ENCODE measurements around the gene PABPN1. TPM values are rescaled to one million over a fixed set of nuclear protein-coding genes. Genes with fewer than 3 reads are reported as not detected.
A peak's percentile ranks its signal among the peaks of the same experiment; 100 is the strongest.

Gene PABPN1
- total and polyA plus RNA-seq, 2 of the 13 experiments (the other 11 are each of a cell fraction or from before 2014, with no cell fraction given): 233 to 524 TPM

DNA sequence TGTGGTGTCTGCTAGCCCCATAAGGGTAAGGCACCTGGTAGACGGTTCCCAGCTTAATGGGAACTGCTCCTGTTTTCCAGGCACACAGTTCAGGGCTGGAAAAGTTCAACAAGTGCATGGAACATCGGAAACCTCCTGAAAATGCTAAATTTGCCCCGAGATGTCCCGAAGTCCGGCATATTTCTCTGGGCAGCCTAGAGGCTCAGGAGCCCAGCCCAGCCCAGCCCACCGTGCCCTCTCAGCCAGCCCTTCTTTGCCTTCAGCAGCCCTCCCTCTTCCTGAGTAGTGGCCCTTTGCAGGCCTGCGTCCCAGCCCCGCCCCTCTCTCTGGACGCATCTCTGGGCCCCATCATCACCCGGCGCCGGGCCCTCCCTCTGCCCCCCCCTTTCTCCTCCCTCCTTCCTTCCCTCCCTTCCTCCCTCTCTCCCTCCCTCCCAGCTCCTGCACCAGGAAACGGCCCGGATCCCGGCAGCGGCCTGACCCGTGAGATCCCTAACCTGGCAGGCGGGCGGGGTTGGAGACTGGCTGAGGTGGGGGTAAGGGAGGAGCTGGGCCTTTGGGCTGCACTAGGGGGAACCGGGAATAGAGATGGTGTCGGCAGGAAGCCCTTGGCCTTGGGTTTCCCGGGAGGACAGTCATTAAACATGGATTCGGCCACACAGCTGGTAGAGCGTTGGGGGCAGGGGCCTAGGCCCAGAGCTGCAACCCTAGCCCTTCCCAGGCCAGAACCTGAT is 14.7 kb upstream of the PABPN1 start, which contains the start of gene BCL2L2 (continued):
- TF ChIP-seq ZNF510 (CRISPR knock-in tag; IDR thresholded peaks at IDR 0.05; ENCODE audit: low read depth): peak; percentile 94; the same call in 1 of the 2 replicates
- TF ChIP-seq SYNCRIP (IDR thresholded peaks at IDR 0.05; ENCODE audit: insufficient read depth, low read depth, low read length): no peak
- TF ChIP-seq, protein P1, sequence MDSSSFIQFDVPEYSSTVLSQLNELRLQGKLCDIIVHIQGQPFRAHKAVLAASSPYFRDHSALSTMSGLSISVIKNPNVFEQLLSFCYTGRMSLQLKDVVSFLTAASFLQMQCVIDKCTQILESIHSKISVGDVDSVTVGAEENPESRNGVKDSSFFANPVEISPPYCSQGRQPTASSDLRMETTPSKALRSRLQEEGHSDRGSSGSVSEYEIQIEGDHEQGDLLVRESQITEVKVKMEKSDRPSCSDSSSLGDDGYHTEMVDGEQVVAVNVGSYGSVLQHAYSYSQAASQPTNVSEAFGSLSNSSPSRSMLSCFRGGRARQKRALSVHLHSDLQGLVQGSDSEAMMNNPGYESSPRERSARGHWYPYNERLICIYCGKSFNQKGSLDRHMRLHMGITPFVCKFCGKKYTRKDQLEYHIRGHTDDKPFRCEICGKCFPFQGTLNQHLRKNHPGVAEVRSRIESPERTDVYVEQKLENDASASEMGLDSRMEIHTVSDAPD (CRISPR knock-in tag; IDR thresholded peaks at IDR 0.05): peak; percentile 97
- TF ChIP-seq ZNF558 (CRISPR knock-in tag; IDR thresholded peaks at IDR 0.05; ENCODE audit: borderline replicate concordance): no peak
- no peak for TF ChIP-seq ZNF33A (CRISPR knock-in tag; IDR thresholded peaks at IDR 0.05; ENCODE audit: borderline replicate concordance)
- peak; percentile 60; the same call in 1 of the 2 replicates for TF ChIP-seq ZNF251 (CRISPR knock-in tag; IDR thresholded peaks at IDR 0.05)
- no peak for TF ChIP-seq SMARCC2 (IDR thresholded peaks at IDR 0.05)
- TF ChIP-seq, protein P2, sequence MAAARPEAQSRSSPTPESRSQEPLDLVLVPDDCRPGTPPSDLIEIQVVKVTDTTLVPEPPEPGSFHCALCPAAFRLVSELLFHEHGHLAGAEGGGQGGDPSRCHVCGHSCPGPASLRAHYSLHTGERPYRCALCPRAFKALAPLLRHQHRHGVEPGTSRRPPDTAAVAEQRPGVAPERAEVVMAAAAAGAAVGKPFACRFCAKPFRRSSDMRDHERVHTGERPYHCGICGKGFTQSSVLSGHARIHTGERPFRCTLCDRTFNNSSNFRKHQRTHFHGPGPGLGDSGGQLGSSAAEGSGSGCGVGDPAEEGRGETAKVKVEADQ (CRISPR knock-in tag; IDR thresholded peaks at IDR 0.05; ENCODE audit: borderline replicate concordance): peak; percentile 61; the same call in 1 of the 2 replicates
- TF ChIP-seq, protein P3, sequence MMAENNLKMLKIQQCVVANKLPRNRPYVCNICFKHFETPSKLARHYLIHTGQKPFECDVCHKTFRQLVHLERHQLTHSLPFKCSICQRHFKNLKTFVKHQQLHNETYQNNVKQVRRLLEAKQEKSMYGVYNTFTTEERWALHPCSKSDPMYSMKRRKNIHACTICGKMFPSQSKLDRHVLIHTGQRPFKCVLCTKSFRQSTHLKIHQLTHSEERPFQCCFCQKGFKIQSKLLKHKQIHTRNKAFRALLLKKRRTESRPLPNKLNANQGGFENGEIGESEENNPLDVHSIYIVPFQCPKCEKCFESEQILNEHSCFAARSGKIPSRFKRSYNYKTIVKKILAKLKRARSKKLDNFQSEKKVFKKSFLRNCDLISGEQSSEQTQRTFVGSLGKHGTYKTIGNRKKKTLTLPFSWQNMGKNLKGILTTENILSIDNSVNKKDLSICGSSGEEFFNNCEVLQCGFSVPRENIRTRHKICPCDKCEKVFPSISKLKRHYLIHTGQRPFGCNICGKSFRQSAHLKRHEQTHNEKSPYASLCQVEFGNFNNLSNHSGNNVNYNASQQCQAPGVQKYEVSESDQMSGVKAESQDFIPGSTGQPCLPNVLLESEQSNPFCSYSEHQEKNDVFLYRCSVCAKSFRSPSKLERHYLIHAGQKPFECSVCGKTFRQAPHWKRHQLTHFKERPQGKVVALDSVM (CRISPR knock-in tag; IDR thresholded peaks at IDR 0.05): no peak
- TF ChIP-seq JUN (CRISPR knock-in tag; IDR thresholded peaks at IDR 0.05): no peak
- TF ChIP-seq, protein P4, sequence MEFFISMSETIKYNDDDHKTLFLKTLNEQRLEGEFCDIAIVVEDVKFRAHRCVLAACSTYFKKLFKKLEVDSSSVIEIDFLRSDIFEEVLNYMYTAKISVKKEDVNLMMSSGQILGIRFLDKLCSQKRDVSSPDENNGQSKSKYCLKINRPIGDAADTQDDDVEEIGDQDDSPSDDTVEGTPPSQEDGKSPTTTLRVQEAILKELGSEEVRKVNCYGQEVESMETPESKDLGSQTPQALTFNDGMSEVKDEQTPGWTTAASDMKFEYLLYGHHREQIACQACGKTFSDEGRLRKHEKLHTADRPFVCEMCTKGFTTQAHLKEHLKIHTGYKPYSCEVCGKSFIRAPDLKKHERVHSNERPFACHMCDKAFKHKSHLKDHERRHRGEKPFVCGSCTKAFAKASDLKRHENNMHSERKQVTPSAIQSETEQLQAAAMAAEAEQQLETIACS (CRISPR knock-in tag; IDR thresholded peaks at IDR 0.05): no peak; the same call in 1 of the 2 replicates
- TF ChIP-seq, protein P5, sequence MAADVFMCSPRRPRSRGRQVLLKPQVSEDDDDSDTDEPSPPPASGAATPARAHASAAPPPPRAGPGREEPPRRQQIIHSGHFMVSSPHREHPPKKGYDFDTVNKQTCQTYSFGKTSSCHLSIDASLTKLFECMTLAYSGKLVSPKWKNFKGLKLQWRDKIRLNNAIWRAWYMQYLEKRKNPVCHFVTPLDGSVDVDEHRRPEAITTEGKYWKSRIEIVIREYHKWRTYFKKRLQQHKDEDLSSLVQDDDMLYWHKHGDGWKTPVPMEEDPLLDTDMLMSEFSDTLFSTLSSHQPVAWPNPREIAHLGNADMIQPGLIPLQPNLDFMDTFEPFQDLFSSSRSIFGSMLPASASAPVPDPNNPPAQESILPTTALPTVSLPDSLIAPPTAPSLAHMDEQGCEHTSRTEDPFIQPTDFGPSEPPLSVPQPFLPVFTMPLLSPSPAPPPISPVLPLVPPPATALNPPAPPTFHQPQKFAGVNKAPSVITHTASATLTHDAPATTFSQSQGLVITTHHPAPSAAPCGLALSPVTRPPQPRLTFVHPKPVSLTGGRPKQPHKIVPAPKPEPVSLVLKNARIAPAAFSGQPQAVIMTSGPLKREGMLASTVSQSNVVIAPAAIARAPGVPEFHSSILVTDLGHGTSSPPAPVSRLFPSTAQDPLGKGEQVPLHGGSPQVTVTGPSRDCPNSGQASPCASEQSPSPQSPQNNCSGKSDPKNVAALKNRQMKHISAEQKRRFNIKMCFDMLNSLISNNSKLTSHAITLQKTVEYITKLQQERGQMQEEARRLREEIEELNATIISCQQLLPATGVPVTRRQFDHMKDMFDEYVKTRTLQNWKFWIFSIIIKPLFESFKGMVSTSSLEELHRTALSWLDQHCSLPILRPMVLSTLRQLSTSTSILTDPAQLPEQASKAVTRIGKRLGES (CRISPR knock-in tag; IDR thresholded peaks at IDR 0.05; ENCODE audit: borderline replicate concordance): no peak
- TF ChIP-seq, protein P6, sequence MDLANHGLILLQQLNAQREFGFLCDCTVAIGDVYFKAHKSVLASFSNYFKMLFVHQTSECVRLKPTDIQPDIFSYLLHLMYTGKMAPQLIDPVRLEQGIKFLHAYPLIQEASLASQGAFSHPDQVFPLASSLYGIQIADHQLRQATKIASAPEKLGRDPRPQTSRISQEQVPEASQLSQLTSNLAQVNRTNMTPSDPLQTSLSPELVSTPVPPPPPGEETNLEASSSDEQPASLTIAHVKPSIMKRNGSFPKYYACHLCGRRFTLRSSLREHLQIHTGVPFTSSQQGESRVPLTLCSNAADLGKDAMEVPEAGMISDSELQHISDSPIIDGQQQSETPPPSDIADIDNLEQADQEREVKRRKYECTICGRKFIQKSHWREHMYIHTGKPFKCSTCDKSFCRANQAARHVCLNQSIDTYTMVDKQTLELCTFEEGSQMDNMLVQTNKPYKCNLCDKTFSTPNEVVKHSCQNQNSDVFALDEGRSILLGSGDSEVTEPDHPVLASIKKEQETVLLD (CRISPR knock-in tag; IDR thresholded peaks at IDR 0.05; ENCODE audit: low read depth): no peak
- TF ChIP-seq IKZF1 (IDR thresholded peaks at IDR 0.05): no peak
- TF ChIP-seq, protein P7, sequence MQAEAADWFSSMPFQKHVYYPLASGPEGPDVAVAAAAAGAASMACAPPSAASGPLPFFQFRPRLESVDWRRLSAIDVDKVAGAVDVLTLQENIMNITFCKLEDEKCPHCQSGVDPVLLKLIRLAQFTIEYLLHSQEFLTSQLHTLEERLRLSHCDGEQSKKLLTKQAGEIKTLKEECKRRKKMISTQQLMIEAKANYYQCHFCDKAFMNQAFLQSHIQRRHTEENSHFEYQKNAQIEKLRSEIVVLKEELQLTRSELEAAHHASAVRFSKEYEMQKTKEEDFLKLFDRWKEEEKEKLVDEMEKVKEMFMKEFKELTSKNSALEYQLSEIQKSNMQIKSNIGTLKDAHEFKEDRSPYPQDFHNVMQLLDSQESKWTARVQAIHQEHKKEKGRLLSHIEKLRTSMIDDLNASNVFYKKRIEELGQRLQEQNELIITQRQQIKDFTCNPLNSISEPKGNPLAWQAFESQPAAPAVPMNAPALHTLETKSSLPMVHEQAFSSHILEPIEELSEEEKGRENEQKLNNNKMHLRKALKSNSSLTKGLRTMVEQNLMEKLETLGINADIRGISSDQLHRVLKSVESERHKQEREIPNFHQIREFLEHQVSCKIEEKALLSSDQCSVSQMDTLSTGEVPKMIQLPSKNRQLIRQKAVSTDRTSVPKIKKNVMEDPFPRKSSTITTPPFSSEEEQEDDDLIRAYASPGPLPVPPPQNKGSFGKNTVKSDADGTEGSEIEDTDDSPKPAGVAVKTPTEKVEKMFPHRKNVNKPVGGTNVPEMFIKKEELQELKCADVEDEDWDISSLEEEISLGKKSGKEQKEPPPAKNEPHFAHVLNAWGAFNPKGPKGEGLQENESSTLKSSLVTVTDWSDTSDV (CRISPR knock-in tag; IDR thresholded peaks at IDR 0.05): peak; percentile 95
